Measurements from ENCODE around the gene CCL11.
A peak's percentile ranks its signal among the peaks of the same experiment; 100 is the strongest.

The CCL11 gene

GRCh38 chr17:34285286-34285792 lies at the start of gene CCL11:
Gene CCL11 (plus strand): TSS chr17:34285742. CDS start chr17:34285809, 67 bp downstream.
- DNase-seq, result peak; percentile 68

GRCh38 chr17:34236281-34236892 lies 49.2 kb upstream of the CCL11 start:
- no peak for DNase-seq

- no peak for DNase-seq
Observed at GRCh38 chr17:34237458-34237857, 48.1 kb upstream of the CCL11 start.

- DNase-seq, result peak; percentile 22
Observed at GRCh38 chr17:34241062-34241461, 44.5 kb upstream of the CCL11 start.

- no peak for DNase-seq
Observed at GRCh38 chr17:34242587-34243363, 42.8 kb upstream of the CCL11 start.

GRCh38 chr17:34243364-34244320 lies 41.9 kb upstream of the CCL11 start:
- no peak for DNase-seq

- DNase-seq, result no peak
Observed at GRCh38 chr17:34245351-34245905, 40.1 kb upstream of the CCL11 start.

- DNase-seq, result no peak
Observed at GRCh38 chr17:34246446-34246845, 39.1 kb upstream of the CCL11 start.

GRCh38 chr17:34246881-34247280 lies 38.7 kb upstream of the CCL11 start:
- DNase-seq, result no peak

GRCh38 chr17:34248511-34249024 lies 37.0 kb upstream of the CCL11 start:
- peak; percentile 59 for DNase-seq

GRCh38 chr17:34249061-34249460 lies 36.5 kb upstream of the CCL11 start:
- no peak for DNase-seq

- DNase-seq, result no peak
Observed at GRCh38 chr17:34249478-34249877, 36.1 kb upstream of the CCL11 start.

- no peak for DNase-seq
Observed at GRCh38 chr17:34251186-34251585, 34.4 kb upstream of the CCL11 start.

GRCh38 chr17:34252095-34252443 lies 33.5 kb upstream of the CCL11 start:
- no peak for DNase-seq

- DNase-seq, result peak; percentile 95
Observed at GRCh38 chr17:34252444-34253138, 33.0 kb upstream of the CCL11 start.

- DNase-seq, result no peak
Observed at GRCh38 chr17:34253139-34253525, 32.4 kb upstream of the CCL11 start.

- peak; percentile 93 for DNase-seq
Observed at GRCh38 chr17:34254146-34254545, 31.4 kb upstream of the CCL11 start.

GRCh38 chr17:34254651-34255380 lies 30.7 kb upstream of the CCL11 start, which contains the start of gene CCL2:
Gene CCL2 (plus strand): TSS chr17:34255285. CDS start chr17:34255350, 65 bp downstream.
- DNase-seq, result peak; percentile 80

- peak; percentile 29 for DNase-seq
Observed at GRCh38 chr17:34255381-34255732, 30.2 kb upstream of the CCL11 start.

GRCh38 chr17:34255841-34256240 lies 29.7 kb upstream of the CCL11 start:
- DNase-seq, result no peak

GRCh38 chr17:34257299-34257985 lies 28.1 kb upstream of the CCL11 start:
- DNase-seq, result no peak

Data from fibroblast of upper back skin (primary cell).